HG02884 (cell line): ENCODE data around the gene ITIH6.
"Not testable (repeated sequence)": the region's sequence is repeated elsewhere in the genome, so short reads cannot be mapped to it uniquely, and the experiment has no call there.

Experiments
- ATAC-seq: cut with Tn5 transposase; IDR thresholded peaks from one replicate; pipeline ENCODE4 v1.9.1; 2021; ENCODE audit warnings: mild to moderate bottlenecking, moderate library complexity; ENCODE audit not compliant: unreplicated experiment

Gene ITIH6

DNA sequence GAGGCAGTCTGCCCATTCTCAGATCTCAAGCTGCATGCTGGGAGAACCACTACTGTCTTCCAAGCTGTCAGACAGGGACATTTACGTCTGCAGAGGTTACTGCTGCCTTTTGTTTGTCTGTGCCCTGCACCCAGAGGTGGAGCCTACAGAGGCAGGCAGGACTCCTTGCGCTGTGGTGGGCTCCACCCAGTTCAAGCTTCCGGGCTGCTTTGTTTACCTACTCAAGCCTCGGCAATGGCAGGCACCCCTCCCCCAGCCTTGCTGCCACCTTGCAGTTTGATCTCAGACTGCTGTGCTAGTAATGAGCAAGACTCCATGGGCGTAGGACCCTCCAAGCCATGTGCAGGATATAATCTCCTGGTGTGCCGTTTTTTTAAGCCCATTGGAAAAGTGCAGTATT lies 59.5 kb downstream of the ITIH6 start:
- ATAC-seq, result not testable (repeated sequence)

DNA sequence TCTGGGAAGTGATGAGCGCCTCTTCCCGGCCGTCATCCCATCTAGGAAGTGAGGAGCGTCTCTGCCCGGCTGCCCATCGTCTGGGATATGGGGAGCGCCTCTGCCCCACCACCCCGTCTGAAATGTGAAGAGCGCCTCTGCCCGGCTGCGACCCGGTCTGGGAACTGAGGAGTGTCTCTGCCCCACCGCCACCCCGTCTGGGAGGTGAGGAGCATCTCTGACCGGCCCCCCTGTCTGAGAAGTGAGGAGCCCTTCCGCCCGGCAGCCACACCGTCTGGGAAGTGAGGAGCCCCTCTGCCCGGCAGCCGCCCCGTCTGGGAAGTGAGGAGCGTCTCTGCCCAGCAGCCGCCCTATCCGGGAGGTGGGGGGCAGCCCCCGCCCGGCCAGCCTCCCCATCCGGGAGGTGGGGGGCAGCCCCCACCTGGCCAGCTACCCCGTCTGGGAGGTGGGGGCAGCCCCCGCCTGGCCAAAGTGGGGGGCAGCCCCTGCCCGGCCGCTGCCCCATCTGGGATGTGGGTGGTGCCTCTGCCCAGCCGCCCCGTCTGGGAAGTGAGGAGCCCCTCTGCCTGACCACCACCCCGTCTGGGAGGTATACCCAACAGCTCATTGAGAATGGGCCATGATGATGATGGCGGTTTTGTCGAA lies 61.6 kb downstream of the ITIH6 start:
- ATAC-seq, result not testable (repeated sequence)

DNA sequence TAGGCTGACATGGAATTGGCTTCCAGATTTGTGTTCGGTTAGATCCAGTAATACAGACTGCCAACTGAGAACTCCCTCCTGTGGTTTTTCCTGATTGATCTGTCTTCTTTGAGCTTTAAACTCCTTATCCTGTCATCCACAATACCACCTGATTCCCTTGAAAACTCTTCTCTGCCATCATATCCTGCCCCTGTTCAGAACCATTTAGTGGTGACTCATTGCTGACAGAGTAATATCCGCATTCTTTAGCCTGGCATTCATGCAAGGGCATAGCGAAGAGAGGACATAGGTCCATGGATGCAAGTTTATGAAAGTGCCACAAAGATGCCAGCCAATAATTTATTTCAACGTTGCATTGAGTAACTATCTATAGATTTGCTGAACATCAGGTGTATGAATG lies 76.6 kb downstream of the ITIH6 start:
- ATAC-seq, result no peak

DNA sequence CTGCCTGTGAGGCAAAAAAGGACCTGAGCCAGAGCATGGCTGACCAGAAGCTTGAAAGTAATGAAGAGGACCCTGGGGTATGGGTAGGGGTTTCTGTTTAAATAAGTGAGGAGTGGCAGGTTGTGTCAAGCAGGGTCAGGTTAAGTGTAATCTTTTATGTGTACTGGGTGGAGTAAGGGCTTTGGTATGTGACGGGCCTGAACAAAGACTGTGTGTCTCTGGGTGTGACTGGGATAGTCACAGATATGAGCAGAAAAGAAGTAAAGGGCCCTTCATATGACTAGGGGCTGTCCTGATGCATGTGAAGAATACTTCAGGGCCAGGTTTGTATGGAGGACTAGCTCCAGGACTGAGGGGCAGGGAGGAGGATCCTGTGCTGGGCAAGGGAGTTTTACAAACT lies 82.4 kb downstream of the ITIH6 start:
- ATAC-seq, result no peak

DNA sequence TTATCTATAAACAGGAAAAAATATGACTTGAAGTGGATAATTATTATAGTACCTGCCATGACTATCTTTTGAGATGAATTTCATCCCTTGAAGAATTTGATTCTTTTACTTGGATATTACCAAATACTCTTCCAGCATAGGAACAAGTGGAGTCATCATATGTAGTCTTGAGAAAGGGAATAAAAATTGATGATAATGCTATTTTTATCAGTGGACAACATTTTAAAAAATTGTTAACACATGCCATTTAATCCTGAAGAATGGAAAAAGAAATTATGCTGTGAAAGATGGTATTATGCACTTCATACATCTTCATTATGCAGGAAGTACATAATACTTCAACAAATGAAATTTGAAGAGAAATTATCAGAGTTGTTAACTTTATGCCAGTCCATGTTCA lies 83.6 kb downstream of the ITIH6 start:
- ATAC-seq, result no peak

DNA sequence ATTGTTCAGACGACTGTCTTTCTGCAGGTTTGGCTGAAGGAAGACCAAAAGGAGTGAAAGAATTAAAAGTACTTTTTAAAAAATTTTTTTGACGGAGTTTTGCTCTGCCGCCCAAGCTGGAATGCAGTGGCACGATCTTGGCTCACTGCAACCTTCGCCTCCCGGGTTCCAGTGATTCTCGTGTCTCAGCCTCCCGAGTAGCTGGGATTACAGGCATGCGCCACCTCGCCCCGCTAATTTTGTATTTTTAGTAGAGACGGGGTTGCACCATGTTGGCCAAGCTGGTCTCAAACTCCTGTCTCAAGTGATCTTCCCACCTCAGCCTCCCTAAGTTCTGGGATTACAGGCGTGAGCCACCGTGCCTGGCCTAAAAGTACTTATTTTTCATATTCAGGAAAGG lies 86.3 kb downstream of the ITIH6 start:
- ATAC-seq, result no peak

DNA sequence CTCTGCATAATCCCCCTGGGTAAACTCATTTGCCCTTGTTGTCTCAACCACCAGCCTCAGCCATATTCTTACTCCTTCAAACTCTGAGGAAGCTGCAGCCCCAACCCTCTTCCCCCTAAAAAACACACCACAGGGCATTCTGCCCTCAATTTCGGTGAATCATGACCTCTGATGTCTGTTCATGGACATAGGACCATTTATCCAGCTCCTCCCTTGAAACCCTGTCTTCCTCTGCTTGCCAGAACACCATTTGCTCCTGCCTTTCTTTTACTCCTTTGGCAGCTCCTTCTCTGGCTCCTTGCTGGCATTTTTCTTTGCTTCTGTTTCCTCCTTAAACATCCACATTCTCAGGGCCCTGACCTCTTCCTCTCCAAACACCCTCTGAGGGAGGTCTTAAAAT lies 87.1 kb downstream of the ITIH6 start:
- ATAC-seq, result no peak

DNA sequence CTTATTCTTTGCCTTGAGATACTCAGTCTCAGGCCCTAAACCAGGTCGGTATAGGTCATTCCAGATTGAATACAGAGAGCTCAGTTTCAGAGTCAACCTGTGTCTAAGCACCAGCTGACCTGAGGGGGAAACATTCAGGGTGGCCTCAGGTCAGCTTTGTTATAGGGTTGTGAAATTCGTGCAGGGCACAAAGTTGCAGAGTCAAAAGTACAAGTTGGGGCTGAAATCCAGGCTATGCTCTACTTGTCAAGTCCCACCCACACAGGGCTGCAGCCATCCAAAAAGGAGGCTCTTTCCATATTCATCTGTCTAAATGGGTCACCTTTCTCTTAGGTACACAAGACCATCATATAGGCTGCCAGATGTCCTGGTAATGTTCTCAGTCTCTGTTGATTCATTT lies 89.7 kb downstream of the ITIH6 start:
- no peak for ATAC-seq
